ENCODE results near the gene PLEKHM1. TPM values are rescaled to one million over a fixed set of nuclear protein-coding genes. Genes with fewer than 3 reads are reported as not detected.

Gene PLEKHM1
- total and polyA plus RNA-seq, 2 of the 13 experiments (the other 11 are each of a cell fraction or from before 2014, with no cell fraction given) = 7.6 to 13.5 TPM

DNA sequence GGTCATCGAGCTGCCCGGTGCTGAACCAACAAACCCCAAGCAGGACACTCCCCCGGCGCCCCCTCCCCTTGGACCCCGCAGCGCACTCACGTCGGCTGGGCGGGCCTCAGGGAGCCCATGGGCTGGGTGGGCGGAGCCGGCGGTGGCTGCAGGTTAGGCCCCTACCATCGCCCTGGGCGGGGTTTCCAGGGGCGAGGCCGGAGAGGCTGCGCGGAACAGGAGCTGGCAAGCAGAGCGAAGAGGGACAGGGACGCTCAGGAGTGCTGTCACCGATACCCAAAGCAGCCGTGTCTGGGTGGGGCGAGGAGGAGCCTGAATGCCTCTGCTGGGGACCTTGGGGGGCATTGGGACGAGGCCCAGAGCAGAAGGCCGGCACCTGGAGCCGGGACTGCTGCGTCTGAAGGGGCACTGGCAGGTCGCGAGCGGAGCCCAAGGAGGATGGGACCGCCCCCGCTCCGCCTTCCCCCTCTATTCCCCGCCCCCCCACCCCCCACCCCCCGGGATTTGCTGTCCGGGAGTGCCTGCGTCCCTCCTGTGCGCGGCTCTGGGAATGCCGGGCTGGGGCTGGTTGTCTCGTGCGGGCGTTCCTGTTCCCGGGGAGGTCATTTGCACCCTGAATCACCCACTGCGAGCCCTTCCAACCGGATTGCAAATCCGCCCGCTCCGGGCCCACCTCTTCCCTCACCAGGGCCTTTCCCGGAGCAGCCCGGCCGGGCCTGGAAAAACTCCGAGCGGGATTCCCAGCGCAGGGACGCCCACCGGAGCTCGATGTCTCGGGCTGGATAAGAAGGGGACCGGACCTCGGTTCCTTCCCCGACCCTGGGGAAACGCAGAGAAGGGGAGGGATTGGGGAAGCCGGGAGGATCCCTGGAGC, 58.8 kb downstream of the PLEKHM1 start (continued):
- TF ChIP-seq HOXA9 (CRISPR knock-in tag; IDR thresholded peaks at IDR 0.05; ENCODE audit: borderline replicate concordance) = no peak
- peak; percentile 27; the same call in 1 of the 2 replicates for TF ChIP-seq DMAP1 (CRISPR knock-in tag; IDR thresholded peaks at IDR 0.05)
- TF ChIP-seq, protein P1, sequence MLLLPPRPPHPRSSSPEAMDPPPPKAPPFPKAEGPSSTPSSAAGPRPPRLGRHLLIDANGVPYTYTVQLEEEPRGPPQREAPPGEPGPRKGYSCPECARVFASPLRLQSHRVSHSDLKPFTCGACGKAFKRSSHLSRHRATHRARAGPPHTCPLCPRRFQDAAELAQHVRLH (CRISPR knock-in tag; IDR thresholded peaks at IDR 0.05; ENCODE audit: borderline replicate concordance, low read depth) = peak; percentile 13; the same call in 1 of the 2 replicates
- TF ChIP-seq, protein P2, sequence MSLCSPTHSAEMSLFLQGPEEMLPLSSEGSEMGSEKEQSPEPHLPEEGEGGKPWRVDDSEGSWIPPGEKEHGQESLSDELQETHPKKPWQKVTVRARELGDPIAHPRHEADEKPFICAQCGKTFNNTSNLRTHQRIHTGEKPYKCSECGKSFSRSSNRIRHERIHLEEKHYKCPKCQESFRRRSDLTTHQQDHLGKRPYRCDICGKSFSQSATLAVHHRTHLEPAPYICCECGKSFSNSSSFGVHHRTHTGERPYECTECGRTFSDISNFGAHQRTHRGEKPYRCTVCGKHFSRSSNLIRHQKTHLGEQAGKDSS (CRISPR knock-in tag; IDR thresholded peaks at IDR 0.05; ENCODE audit: borderline replicate concordance, low read depth) = 0 out of 2 replicates have a peak, but pooled peaks have one; percentile 17
- TF ChIP-seq ESRRA (CRISPR knock-in tag; IDR thresholded peaks at IDR 0.05; ENCODE audit: low read depth) = no peak
- TF ChIP-seq ZNF558 (CRISPR knock-in tag; IDR thresholded peaks at IDR 0.05; ENCODE audit: borderline replicate concordance) = 0 out of 2 replicates have a peak, but pooled peaks have one; percentile 26
- 0 out of 2 replicates have a peak, but pooled peaks have one; percentile 43 for TF ChIP-seq ZNF792 (CRISPR knock-in tag; IDR thresholded peaks at IDR 0.05)
- peak; percentile 67 for TF ChIP-seq PATZ1 (CRISPR knock-in tag; IDR thresholded peaks at IDR 0.05)
- no peak for TF ChIP-seq JARID2 (CRISPR knock-in tag; IDR thresholded peaks at IDR 0.05; ENCODE audit: insufficient replicate concordance)
- TF ChIP-seq SNAPC2 (CRISPR knock-in tag; IDR thresholded peaks at IDR 0.05) = no peak
- TF ChIP-seq ZNF331 (CRISPR knock-in tag; IDR thresholded peaks at IDR 0.05) = 0 out of 2 replicates have a peak, but pooled peaks have one; percentile 51
- TF ChIP-seq SAFB2 (CRISPR knock-in tag; IDR thresholded peaks at IDR 0.05; ENCODE audit: borderline replicate concordance, low read depth) = no peak
- TF ChIP-seq ZBTB3 (CRISPR knock-in tag; IDR thresholded peaks at IDR 0.05; ENCODE audit: borderline replicate concordance, low read depth) = no peak
- TF ChIP-seq HOXD1 (CRISPR knock-in tag; IDR thresholded peaks at IDR 0.05) = peak; percentile 19; the same call in 1 of the 2 replicates
- peak; percentile 26; the same call in 1 of the 2 replicates for TF ChIP-seq ZBTB7B (CRISPR knock-in tag; IDR thresholded peaks at IDR 0.05)
- peak; percentile 69; the same call in 1 of the 2 replicates for TF ChIP-seq PITX1 (CRISPR knock-in tag; IDR thresholded peaks at IDR 0.05)
- no peak for TF ChIP-seq PRPF4 (IDR thresholded peaks at IDR 0.05; ENCODE audit: low read depth, low read length, poor library complexity, severe bottlenecking)
- TF ChIP-seq ZNF670 (CRISPR knock-in tag; IDR thresholded peaks at IDR 0.05; ENCODE audit: borderline replicate concordance) = 0 out of 2 replicates have a peak, but pooled peaks have one; percentile 65
- peak; percentile 7; the same call in 1 of the 2 replicates for TF ChIP-seq ZNF768 (CRISPR knock-in tag; IDR thresholded peaks at IDR 0.05)
- TF ChIP-seq IRF2 (CRISPR knock-in tag; IDR thresholded peaks at IDR 0.05) = peak; percentile 59; the same call in 1 of the 2 replicates
- TF ChIP-seq, protein P3, sequence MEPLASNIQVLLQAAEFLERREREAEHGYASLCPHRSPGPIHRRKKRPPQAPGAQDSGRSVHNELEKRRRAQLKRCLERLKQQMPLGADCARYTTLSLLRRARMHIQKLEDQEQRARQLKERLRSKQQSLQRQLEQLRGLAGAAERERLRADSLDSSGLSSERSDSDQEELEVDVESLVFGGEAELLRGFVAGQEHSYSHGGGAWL (CRISPR knock-in tag; IDR thresholded peaks at IDR 0.05) = 0 out of 2 replicates have a peak, but pooled peaks have one; percentile 22
- peak; percentile 8; the same call in 1 of the 2 replicates for TF ChIP-seq ELF3 (CRISPR knock-in tag; IDR thresholded peaks at IDR 0.05)
- peak; percentile 68; the same call in 1 of the 2 replicates for TF ChIP-seq ZFX (CRISPR knock-in tag; IDR thresholded peaks at IDR 0.05; ENCODE audit: low read depth)
- TF ChIP-seq, protein P4, sequence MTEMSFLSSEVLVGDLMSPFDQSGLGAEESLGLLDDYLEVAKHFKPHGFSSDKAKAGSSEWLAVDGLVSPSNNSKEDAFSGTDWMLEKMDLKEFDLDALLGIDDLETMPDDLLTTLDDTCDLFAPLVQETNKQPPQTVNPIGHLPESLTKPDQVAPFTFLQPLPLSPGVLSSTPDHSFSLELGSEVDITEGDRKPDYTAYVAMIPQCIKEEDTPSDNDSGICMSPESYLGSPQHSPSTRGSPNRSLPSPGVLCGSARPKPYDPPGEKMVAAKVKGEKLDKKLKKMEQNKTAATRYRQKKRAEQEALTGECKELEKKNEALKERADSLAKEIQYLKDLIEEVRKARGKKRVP (CRISPR knock-in tag; IDR thresholded peaks at IDR 0.05) = no peak
